ENCODE measurements around the gene TEN1.
A peak's percentile ranks its signal among the peaks of the same experiment; 100 is the strongest.

TEN1 gene

GRCh38 chr17:75932852-75933251 lies 46.2 kb upstream of the TEN1 start:
- ChIA-PET POLR2A (interaction anchor here (0.7 kb wide), 1 partner anchor 437 kb away, joined by 3 read pairs; no protein-coding TSS in a partner anchor), CTCF (interaction anchor here (0.6 to 2.1 kb wide), 2 partner anchors 28 to 75 kb away, joined by 3 to 6 read pairs; partner anchors contain the start of gene MRPL38)
- peaks cover 15 to 48% of the 10 kb centered on the region in 2 experiments; a peak in 2 of 3 replicates for H3K36me3 ChIP-seq (ENCODE audit: control insufficient read depth in 2 of 2, insufficient read depth in 1 of 2, low read length in 2 of 2)
- no peaks in the 10 kb centered on the region for H3K9me3 ChIP-seq (ENCODE audit: control insufficient read depth, insufficient read depth, low read depth, low read length)
- no peak overlapping the region for H3K4me3 ChIP-seq (ENCODE audit: low read depth, low read length)
- TF ChIP-seq ZNF433 (tag by site-specific recombination; IDR thresholded peaks at IDR 0.05; ENCODE audit: low read depth) (no peak), KLF10 (tag by site-specific recombination; IDR thresholded peaks at IDR 0.05) (no peak), ZNF747 (tag by site-specific recombination; IDR thresholded peaks at IDR 0.05) (no peak), CTCF (tag by site-specific recombination; IDR thresholded peaks at IDR 0.05) (no peak), ZNF211 (tag by site-specific recombination; IDR thresholded peaks at IDR 0.05; ENCODE audit: low read depth) (no peak), ZNF311 (tag by site-specific recombination; IDR thresholded peaks at IDR 0.05; ENCODE audit: borderline replicate concordance) (no peak), ZNF132 (tag by site-specific recombination; IDR thresholded peaks at IDR 0.05; ENCODE audit: borderline replicate concordance) (no peak), GLI4 (tag by site-specific recombination; IDR thresholded peaks at IDR 0.05) (no peak)
- no peak overlapping the region for H3K27ac ChIP-seq (ENCODE audit: extremely low read depth, low read depth, low read length)
- no peaks in the 10 kb centered on the region for H3K4me1 ChIP-seq (ENCODE audit: control insufficient read depth, insufficient read depth, low read length)

GRCh38 chr17:75933808-75934207 lies 45.2 kb upstream of the TEN1 start:
- POLR2A ChIA-PET, result interaction anchor here (0.5 kb wide), 1 partner anchor 63 kb away, joined by 3 read pairs; no protein-coding TSS in a partner anchor
- CTCF ChIA-PET, result interaction anchor here (0.6 to 1.0 kb wide), 3 partner anchors 38 to 75 kb away, joined by 3 to 4 read pairs (median 3); no protein-coding TSS in a partner anchor

DNA sequence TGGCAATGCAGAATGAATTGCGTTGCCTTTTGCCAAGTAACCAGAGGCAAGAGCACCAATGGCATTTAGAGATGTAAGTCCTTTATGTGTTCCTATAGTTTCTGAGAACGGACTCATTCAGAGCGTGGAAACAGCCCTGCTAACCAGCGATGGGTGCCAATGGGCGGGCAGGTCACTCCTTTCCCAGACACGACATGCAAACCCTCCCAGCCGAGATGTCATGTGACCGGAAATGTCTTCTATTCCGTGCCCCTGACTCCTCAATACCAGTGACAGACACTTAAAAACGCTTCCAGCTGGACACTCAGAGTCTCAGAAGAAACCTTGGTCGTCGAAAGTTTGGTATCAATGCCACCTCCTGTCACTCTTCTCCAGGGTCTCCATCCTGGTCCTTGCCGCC lies 41.4 kb upstream of the TEN1 start:
- no peaks in the 10 kb centered on the region for H3K9me3 ChIP-seq (ENCODE audit: control insufficient read depth, insufficient read depth, low read depth, low read length)
- TF ChIP-seq ZNF24 (tag by site-specific recombination; IDR thresholded peaks at IDR 0.05) (no peak), ZNF132 (tag by site-specific recombination; IDR thresholded peaks at IDR 0.05; ENCODE audit: borderline replicate concordance) (no peak), ZNF530 (tag by site-specific recombination; IDR thresholded peaks at IDR 0.05; ENCODE audit: low read depth) (no peak), ZFP3 (tag by site-specific recombination; IDR thresholded peaks at IDR 0.05; ENCODE audit: low read depth) (no peak), ZFP37 (tag by site-specific recombination; IDR thresholded peaks at IDR 0.05) (no peak), ZNF776 (tag by site-specific recombination; IDR thresholded peaks at IDR 0.05; ENCODE audit: borderline replicate concordance) (no peak), ZNF239 (tag by site-specific recombination; IDR thresholded peaks at IDR 0.05) (no peak), ZNF174 (tag by site-specific recombination; IDR thresholded peaks at IDR 0.05) (no peak)
- TF ChIP-seq, protein P1, sequence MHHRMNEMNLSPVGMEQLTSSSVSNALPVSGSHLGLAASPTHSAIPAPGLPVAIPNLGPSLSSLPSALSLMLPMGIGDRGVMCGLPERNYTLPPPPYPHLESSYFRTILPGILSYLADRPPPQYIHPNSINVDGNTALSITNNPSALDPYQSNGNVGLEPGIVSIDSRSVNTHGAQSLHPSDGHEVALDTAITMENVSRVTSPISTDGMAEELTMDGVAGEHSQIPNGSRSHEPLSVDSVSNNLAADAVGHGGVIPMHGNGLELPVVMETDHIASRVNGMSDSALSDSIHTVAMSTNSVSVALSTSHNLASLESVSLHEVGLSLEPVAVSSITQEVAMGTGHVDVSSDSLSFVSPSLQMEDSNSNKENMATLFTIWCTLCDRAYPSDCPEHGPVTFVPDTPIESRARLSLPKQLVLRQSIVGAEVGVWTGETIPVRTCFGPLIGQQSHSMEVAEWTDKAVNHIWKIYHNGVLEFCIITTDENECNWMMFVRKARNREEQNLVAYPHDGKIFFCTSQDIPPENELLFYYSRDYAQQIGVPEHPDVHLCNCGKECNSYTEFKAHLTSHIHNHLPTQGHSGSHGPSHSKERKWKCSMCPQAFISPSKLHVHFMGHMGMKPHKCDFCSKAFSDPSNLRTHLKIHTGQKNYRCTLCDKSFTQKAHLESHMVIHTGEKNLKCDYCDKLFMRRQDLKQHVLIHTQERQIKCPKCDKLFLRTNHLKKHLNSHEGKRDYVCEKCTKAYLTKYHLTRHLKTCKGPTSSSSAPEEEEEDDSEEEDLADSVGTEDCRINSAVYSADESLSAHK (tag by site-specific recombination; IDR thresholded peaks at IDR 0.05), result no peak
- TF ChIP-seq, protein P2, sequence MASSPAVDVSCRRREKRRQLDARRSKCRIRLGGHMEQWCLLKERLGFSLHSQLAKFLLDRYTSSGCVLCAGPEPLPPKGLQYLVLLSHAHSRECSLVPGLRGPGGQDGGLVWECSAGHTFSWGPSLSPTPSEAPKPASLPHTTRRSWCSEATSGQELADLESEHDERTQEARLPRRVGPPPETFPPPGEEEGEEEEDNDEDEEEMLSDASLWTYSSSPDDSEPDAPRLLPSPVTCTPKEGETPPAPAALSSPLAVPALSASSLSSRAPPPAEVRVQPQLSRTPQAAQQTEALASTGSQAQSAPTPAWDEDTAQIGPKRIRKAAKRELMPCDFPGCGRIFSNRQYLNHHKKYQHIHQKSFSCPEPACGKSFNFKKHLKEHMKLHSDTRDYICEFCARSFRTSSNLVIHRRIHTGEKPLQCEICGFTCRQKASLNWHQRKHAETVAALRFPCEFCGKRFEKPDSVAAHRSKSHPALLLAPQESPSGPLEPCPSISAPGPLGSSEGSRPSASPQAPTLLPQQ (tag by site-specific recombination; IDR thresholded peaks at IDR 0.05), result no peak
- no peak overlapping the region for H3K27ac ChIP-seq (ENCODE audit: extremely low read depth, low read depth, low read length)
- H3K4me3 ChIP-seq (ENCODE audit: low read depth, low read length), result no peak overlapping the region
- ChIA-PET CTCF (interaction anchor here (1.3 to 4.1 kb wide), 2 partner anchors 10 to 68 kb away, joined by 4 to 15 read pairs; no protein-coding TSS in a partner anchor), POLR2A (interaction anchor here (1.1 to 1.4 kb wide), 2 partner anchors 33 to 42 kb away, joined by 3 read pairs; partner anchors contain the start of genes MRPL38 and TRIM65)
- peaks cover 3% of the 10 kb centered on the region; the same call in 1 of the 2 replicates for H3K4me1 ChIP-seq (ENCODE audit: control insufficient read depth, insufficient read depth, low read length)
- peaks cover 3 to 24% of the 10 kb centered on the region in 2 experiments; a peak in 2 of 3 replicates for H3K36me3 ChIP-seq (ENCODE audit: control insufficient read depth in 2 of 2, insufficient read depth in 1 of 2, low read length in 2 of 2)

More at GRCh38 chr17:75933808-75934207, 45.2 kb upstream of the TEN1 start:
- Histone ChIP-seq H3K4me3 (ENCODE audit: low read depth, low read length) (no peak overlapping the region), H3K36me3 (ENCODE audit: control insufficient read depth in 2 of 2, insufficient read depth in 1 of 2, low read length in 2 of 2) (peaks cover 15 to 44% of the 10 kb centered on the region in 2 experiments; a peak in 2 of 3 replicates), H3K27ac (ENCODE audit: extremely low read depth, low read depth, low read length) (no peak overlapping the region), H3K4me1 (ENCODE audit: control insufficient read depth, insufficient read depth, low read length) (no peaks in the 10 kb centered on the region), H3K9me3 (ENCODE audit: control insufficient read depth, insufficient read depth, low read depth, low read length) (no peaks in the 10 kb centered on the region)
- TF ChIP-seq ZNF10 (tag by site-specific recombination; IDR thresholded peaks at IDR 0.05), result 0 out of 2 replicates have a peak, but pooled peaks have one; percentile 26
- TF ChIP-seq ZNF341 (tag by site-specific recombination; IDR thresholded peaks at IDR 0.05; ENCODE audit: low read depth), result no peak
